ENCODE results near the gene UTS2B.

The UTS2B gene, protein sequence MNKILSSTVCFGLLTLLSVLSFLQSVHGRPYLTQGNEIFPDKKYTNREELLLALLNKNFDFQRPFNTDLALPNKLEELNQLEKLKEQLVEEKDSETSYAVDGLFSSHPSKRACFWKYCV

DNA sequence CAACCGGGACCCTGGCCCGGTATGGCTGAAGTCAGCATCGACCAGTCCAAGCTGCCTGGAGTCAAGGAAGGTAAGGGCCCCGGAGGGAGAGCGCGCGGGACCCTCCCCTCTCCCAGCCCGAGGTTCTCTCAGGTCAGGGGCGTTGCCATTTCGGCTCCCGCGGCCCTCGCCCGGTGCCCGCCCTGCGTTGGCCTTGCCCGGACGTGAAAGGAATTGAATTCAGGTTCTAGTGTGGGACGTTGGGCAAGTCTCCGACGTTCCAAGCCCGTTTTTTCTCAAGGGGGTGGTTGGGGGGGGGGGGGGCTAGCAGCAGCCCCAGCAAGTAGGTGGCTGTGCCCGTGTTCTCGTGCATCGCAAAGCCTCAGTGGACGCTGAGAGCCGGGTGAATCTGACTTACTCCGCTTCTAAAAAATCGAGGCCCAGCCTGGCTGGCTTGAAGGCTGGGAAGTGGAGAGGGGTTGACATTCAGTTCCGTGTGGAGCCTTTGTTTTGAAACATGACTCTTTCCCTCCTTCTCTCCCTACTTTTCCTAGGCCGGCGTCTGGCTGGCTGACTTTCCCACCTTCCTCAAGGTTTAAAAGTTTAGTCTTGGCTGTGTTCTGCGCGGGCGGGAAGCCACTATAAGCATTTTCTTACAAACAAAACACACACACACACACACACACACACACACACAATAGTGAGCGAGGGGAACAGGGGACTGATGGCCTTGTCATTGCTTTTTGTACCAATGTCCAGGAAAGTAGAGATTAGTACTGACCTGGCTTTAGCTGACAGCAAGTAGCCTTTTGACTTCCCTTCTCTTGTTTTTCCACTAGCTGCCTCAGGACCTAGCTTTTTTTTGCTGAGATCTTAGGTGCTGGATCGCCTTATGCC lies at the start of gene UTS2B:
Gene UTS2B, minus strand, starts transcription at position 873 of the 876 bp plus-strand sequence. CDS start 48,337 bp downstream, outside the sequence.
- no peak for DNase-seq

GRCh38 chr3:191380001-191380400 lies 49.7 kb upstream of the UTS2B start:
- DNase-seq: no peak

DNA sequence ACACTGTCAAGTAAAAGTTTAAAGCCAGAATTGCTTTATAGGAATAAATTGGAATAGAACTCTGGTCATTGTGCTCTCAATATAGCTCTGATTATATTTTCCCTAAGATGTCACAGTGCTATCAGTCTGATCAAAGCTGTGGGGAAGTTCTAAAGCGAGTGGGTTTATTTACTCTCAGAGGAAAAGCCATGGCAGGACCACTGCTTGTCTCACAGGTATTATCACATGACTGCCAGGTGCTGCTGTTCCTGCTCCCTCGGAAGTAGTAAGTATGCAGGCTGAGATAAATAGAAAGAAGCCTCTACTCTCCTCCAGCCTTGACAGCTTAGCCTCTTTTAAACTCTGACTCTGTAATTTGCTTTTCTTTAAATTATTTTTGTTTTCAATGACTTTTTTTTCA lies 49.1 kb upstream of the UTS2B start:
- DNase-seq: no peak

DNA sequence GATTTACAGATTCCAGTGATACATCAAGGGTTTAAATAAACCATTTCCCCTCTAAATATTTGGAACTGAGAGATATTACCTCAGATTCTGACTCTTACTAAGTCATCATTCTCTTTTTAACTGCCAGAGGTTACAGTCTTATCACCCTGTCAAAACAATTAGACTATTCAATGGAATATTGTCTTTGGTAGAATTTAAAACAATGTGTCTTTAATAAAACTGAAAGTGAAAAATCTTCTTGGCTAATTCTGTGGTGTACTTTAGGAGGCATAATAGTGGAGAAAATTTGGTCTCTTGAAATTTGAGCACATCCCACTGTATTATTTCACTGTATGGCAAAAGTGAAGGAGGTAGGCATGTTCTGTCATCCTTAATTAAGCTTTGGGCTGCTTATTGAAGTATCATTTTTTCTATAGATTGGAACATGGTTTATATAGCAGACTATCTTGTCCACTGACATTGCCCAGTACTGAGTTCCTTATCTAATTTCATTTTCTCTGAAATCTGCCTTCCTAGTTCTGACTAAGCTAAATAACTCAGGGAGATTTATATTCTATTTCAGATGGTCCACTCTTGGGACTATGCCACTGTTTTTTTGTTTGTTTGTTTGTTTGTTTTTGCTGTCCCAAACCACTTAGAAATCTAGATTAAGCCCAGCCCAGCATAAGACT lies 48.0 kb upstream of the UTS2B start:
- no peak for DNase-seq

- no peak for DNase-seq
Measured at GRCh38 chr3:191376516-191377141, 46.3 kb upstream of the UTS2B start.

GRCh38 chr3:191373327-191373726 lies 43.0 kb upstream of the UTS2B start:
- DNase-seq: no peak

DNA sequence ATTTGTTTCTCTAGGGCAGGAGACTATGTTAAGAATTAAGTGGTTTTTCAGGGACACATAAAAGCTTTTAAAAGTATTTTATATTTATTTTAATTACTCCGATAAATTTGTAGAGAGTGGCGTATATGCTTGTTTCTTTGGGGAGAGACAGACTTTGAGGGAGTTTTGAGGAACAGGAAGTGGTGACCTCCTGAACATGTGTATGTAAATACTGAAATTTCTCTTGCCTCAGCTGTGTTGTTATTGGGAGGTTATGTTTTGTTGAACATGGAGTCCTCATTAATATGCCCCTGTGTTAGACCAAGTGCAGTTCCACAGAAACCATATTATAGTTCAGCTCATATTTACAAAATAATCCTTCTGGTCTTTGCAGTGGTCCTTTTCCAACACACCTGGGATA lies 41.8 kb upstream of the UTS2B start:
- no peak for DNase-seq

DNA sequence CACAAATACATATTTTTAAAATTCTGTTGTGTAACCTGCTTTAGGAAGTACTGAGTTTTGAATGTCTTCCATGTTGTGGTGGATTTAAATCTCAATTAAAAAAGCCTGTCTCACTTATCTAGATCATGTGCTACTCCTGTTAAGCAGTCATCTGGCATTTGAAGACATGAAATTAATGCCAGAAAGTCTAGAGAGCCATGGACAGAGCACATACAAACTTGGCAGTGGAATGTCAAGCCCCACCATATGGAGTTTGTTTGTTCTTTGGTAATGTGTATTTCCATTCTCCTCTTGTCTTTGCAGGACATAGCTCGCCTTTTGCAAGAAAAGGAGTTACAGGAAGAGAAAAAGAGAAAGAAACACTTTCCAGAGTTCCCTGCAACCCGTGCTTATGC lies 39.3 kb upstream of the UTS2B start:
- no peak for DNase-seq

DNA sequence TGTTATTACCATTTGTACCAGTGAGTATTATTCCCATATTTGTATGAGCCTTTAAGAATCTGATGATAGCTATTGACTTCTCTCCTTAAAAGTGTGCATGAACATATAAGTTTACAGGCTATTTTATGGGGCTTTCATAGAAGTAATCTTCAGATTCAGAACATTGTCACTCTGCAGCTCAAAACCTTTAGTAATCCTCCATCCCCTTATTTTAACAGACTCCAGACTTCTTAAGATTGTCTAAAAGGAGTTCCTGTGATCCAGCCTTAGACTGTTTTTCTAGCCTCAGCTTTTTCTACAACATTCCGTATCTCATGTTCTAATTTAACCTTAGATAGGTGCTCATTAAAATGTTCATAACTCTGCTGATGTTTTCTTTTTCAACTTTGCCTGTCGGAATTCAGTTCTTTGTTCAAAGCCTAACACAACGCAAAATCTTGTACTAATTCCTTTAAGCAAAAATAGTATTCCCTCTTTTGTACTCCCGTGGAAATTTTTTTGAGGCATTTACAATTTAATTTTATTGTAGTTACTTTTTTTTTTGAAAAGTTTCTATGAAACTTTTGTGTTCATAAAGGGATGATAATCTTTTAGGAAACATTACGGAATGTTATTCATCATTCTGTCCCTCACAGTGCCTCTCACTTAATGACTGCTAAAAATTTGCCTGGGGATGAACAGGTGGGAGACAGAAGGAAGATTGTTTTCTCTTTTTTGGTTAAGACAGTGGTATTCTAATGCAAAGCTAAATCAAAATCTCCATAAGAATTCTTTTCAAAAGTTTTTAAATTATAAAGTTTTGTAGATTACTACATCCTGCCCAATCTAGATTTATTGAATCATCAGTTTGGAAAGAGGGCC lies 38.7 kb upstream of the UTS2B start:
- no peak for DNase-seq

DNA sequence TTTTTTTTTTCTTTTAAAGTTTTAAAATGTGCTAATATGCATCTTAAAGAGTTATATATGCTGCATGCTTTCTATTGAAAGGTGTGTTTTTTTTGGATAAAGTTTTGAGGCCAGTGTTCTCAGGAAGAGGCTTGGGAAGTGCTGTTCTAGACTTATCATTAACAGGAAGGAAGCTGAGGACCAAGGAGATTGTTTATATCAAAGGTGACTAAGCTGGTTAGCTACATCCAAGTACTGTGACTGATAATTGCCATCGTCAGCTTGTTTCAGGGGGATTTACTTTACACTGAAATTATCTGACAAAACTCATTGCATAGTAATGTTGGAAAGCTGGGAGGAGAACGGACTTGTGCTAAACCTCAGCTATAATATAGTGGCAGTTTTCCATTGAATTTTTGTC lies 36.3 kb upstream of the UTS2B start:
- no peak for DNase-seq

DNA sequence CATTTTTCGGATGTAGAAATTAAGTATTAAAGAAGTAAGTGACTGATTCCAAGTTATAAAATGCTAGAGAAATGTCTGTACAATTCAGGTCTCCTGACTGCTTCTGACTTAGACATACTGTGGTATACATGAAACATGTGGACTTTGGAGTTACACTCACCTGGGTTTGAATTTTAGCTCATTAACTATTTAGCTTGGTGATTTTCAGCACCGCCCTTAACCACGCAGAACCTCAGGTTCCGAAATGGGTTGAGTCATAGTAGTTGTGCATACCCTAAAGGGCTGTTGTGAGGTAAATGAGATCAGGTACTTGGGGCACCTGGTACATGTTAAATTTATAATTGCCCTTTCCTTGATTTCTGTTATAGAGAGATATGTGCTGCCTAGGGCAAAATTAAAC lies 32.9 kb upstream of the UTS2B start:
- no peak for DNase-seq

DNA sequence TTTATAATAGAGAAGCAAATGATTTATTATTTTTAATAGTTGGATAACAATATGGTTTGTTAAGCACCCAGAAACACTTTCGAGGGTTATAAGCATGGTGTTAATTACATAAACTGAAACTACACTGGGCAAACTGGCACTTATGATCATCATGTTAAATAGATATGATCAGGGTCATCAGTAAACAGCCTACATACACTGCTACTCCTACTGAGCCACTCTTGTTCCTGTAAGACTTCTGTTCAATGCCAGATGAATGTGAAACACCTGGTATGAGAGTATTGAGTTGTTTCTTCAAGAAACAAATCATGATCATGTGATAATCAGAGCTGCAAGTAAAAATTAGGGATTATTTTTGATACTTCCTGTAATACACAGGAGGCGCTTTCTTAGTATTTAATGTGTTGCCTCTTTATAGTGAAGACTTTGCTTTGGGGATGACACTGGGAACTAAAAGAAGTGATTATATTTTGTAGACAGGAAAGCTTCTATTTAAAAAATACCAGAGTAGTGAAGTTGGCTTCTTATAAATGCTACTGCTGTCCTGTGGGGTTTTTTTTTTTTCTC lies 32.3 kb upstream of the UTS2B start:
- no peak for DNase-seq

- DNase-seq: no peak
Measured at GRCh38 chr3:191362037-191362436, 31.7 kb upstream of the UTS2B start.

DNA sequence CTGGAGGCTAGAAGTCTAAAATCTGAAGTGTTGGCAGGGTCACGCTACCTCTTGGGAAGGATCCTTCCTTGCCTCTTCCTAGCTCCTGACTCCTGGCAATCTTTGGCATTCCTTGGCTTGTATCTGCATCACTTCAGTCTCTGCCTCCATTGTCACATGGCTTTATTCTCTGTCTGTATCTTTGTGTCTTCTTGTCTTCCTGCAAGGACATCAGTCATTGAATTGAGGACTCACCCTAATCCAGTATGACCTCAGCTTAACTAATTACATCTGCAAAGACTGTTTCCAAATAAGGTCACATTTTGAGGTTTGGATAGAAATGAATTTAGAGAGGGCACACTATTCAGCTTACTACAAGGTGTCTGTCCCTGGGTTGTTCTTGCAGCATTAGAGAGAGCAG lies 31.1 kb upstream of the UTS2B start:
- no peak for DNase-seq

DNA sequence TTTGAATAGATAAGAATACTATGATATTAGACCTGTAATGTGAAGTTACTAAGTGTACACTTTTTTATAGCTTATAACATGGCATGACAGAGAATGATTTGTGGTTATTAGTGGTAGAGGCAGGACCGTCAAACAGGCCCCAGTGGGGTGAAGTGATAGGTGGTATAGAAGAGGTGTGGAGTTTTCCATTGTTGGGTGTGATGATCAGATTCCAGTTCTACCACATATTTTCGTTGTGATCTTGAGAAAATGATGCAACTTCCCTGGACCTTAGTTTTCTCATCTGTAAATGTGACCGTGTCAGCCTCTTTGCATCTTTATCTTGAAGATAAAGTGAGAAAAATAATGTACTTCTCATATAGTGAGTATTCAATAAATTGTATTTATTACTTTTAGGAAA lies 30.3 kb upstream of the UTS2B start:
- no peak for DNase-seq

DNA sequence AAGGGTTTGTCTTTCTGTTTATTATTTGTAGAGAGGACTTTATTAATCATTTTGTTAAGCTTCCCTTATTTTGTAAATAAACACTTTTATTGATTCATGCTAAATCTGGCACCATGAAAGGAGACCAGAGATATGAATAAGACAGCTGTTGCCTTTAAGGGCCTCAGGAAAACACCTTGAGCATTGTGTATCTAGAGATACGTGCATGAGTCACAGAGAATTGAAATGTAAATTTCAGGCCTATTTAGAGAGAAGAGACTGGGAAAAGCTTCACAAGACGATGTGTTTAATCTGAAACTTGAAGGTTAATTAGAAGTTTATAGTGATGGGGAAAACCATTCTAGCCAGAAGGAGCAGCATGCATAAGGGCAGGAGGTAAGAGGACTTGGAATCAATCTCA lies 28.6 kb upstream of the UTS2B start:
- DNase-seq: no peak

GRCh38 chr3:191357909-191358308 lies 27.6 kb upstream of the UTS2B start:
- no peak for DNase-seq

GRCh38 chr3:191356631-191357439 lies 26.5 kb upstream of the UTS2B start:
- DNase-seq: no peak

- no peak for DNase-seq
Measured at GRCh38 chr3:191355406-191355805, 25.1 kb upstream of the UTS2B start.

- DNase-seq: no peak
Measured at GRCh38 chr3:191353022-191353777, 22.9 kb upstream of the UTS2B start.

GRCh38 chr3:191352014-191352413 lies 21.7 kb upstream of the UTS2B start:
- no peak for DNase-seq

Measured in GF-D8 (cell line).